Posterior vena cava (tissue), 2 donors: ENCODE measurements around the gene RIPOR3. TPM values are rescaled to one million over a fixed set of nuclear protein-coding genes. Genes with fewer than 3 reads are reported as not detected.
"Not testable (repeated sequence)": the region's sequence is repeated elsewhere in the genome, so short reads cannot be mapped to it uniquely, and the experiment has no call there.

Source experiments
- DNase-seq: peaks from one replicate; pipeline ENCODE4 v3.0.0-alpha.2; 2020; ENCODE audit warnings: low spot score
- intact Hi-C, 2 donors: fragments of 100-400 bp; cut with DNase I; formaldehyde crosslinking; loops; one replicate each; pipeline versions ENCODE4 v1.14.1 to v1.14.2; 2022 to 2023
- total RNA-seq, 2 donors: library from RNA; stranded (reverse); fragmentation: NEBNext Ultra II Directional; extraction: Animal tissue kit (Norgen Biotek cat#: 25700); gene quantifications; one replicate each; pipeline ENCODE4 v1.2.1, GENCODE V29; 2021
- donor health status: DM: yes; HTN: yes; CAD: no.
- donor health status: DM: yes; HTN: yes; CAD: no.

The RIPOR3 gene
- total RNA-seq, 2 donors from 2014 or later: 10.6 to 11.2 TPM

GRCh38 chr20:50726955-50727791, 35.8 kb upstream of the RIPOR3 start:
- intact Hi-C loops: no loop called here
- no peak for DNase-seq

- DNase-seq: peak; percentile 34
- intact Hi-C loops: no loop called here
These were observed 34.3 kb upstream of the RIPOR3 start for GRCh38 chr20:50725724-50726005.

- intact Hi-C loops: no loop called here
- DNase-seq: peak; percentile 89
These were observed 33.7 kb upstream of the RIPOR3 start for GRCh38 chr20:50724851-50725723.

- peak; percentile 25 for DNase-seq
- intact Hi-C loops: no loop called here
These were observed 32.9 kb upstream of the RIPOR3 start for GRCh38 chr20:50724112-50724725.

- peak; percentile 26 for DNase-seq
- intact Hi-C loops: no loop called here
These were observed 32.3 kb upstream of the RIPOR3 start for GRCh38 chr20:50723672-50724071.

- intact Hi-C loops: no loop called here
- peak; percentile 7 for DNase-seq
These were observed 31.2 kb upstream of the RIPOR3 start for GRCh38 chr20:50722424-50723155.

GRCh38 chr20:50721881-50722281, 30.5 kb upstream of the RIPOR3 start:
- peak; percentile 74 for DNase-seq
- intact Hi-C loops: no loop called here

GRCh38 chr20:50720582-50720981, 29.2 kb upstream of the RIPOR3 start:
- intact Hi-C loops: no loop called here

GRCh38 chr20:50720026-50720425, 28.7 kb upstream of the RIPOR3 start:
- no peak for DNase-seq
- intact Hi-C loops: no loop called here

More at GRCh38 chr20:50720582-50720981, 29.2 kb upstream of the RIPOR3 start:
- no peak for DNase-seq

- intact Hi-C loops: no loop called here
- DNase-seq: peak; percentile 5
These were observed 28.0 kb upstream of the RIPOR3 start for GRCh38 chr20:50719328-50719727.

- peak; percentile 28 for DNase-seq
- intact Hi-C loops: no loop called here
These were observed 26.8 kb upstream of the RIPOR3 start for GRCh38 chr20:50717974-50718761.

- DNase-seq: no peak
- intact Hi-C loops: no loop called here
These were observed 26.0 kb upstream of the RIPOR3 start for GRCh38 chr20:50717312-50717711.

- DNase-seq: no peak
- intact Hi-C loops: no loop called here
These were observed 25.2 kb upstream of the RIPOR3 start for GRCh38 chr20:50716518-50716917.

GRCh38 chr20:50715694-50716093, 24.4 kb upstream of the RIPOR3 start:
- intact Hi-C loops: no loop called here
- no peak for DNase-seq

- peak; percentile 46 for DNase-seq
- intact Hi-C loops: not testable (repeated sequence)
These were observed 23.1 kb upstream of the RIPOR3 start for GRCh38 chr20:50714426-50714825.

GRCh38 chr20:50713657-50714101, 22.3 kb upstream of the RIPOR3 start:
- intact Hi-C loops: no loop called here
- peak; percentile 34 for DNase-seq

- peak; percentile 20 for DNase-seq
These were observed 21.7 kb upstream of the RIPOR3 start for GRCh38 chr20:50712771-50713656.

More at GRCh38 chr20:50712771-50713656, 21.7 kb upstream of the RIPOR3 start:
- intact Hi-C loops: no loop called here
